Measurements from ENCODE around the gene MAN2A1. TPM values are rescaled to one million over a fixed set of nuclear protein-coding genes. Genes with fewer than 3 reads are reported as not detected.
"Not testable (repeated sequence)": the region's sequence is repeated elsewhere in the genome, so short reads cannot be mapped to it uniquely, and the experiment has no call there.

MAN2A1 gene
- total and polyA plus RNA-seq, 2 experiments from 2014 or later: 20.8 to 54.6 TPM

DNA sequence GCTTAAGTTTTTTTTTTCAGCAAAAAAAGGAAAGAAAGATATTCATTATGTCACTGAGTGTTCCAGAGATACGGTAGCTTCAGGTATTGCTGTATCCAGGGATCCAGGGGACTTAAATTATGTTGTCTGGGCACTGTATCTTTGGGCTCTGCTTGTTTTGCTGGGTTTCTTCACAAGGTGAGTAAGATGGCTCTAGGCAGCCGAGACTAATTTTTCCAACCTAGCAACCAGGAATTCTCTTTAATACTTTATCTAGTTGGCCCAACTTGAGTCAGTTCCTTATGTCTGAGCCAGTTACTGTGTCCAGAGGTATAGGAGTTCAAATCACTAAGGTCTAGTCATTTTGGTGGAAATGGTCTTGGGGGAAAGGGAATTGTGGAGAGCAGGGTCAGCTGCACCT is 66.0 kb downstream of the MAN2A1 start:
- H3K9me3 ChIP-seq (ENCODE audit: low read depth): no peaks in the 10 kb centered on the region
- in situ Hi-C loops (cut with MboI): no loop called here
- TF ChIP-seq EZH2 (IDR thresholded peaks at IDR 0.05; ENCODE audit: insufficient read depth, poor library complexity, severe bottlenecking) (no peak), EZH2phosphoT487 (IDR thresholded peaks at IDR 0.05; ENCODE audit: insufficient read depth, low read depth) (no peak)
- H3K4me2 ChIP-seq (ENCODE audit: unreplicated experiment): no peak overlapping the region
- H2AFZ ChIP-seq: no peak overlapping the region
- H3K9me2 ChIP-seq (ENCODE audit: insufficient read depth): no peaks in the 10 kb centered on the region
- peaks cover 6% of the 10 kb centered on the region; the same call in 1 of the 2 replicates for H3F3A ChIP-seq (ENCODE audit: insufficient read depth)
- no peaks in the 10 kb centered on the region for H4K20me1 ChIP-seq (ENCODE audit: insufficient read depth)
- H3K27me3 ChIP-seq (replicated peaks; ENCODE audit: insufficient read depth): no peaks in the 10 kb centered on the region
- H3K36me3 ChIP-seq (ENCODE audit: low read depth): 0 out of 2 replicates have a peak, but pooled peaks cover 6% of the 10 kb centered on the region
- H3K79me2 ChIP-seq (ENCODE audit: insufficient read depth): peaks cover 66% of the 10 kb centered on the region
- no peak overlapping the region for H3K4me3 ChIP-seq
- no peak overlapping the region for H3K27ac ChIP-seq
- H3K9ac ChIP-seq: no peak overlapping the region
- DNase-seq: no peak
- 71 to 79% methylated on average over 2 of the region's 2 CpGs for WGBS, 2 experiments (ENCODE audit: low coverage in 1 of 2, low lambda C conversion rate in 2 of 2, missing lambda C conversion rate in 2 of 2)
- peaks cover 8% of the 10 kb centered on the region; the same call in 1 of the 2 replicates for H3K4me1 ChIP-seq (ENCODE audit: insufficient read depth)

GRCh38 chr5:109756543-109757185 is 66.9 kb downstream of the MAN2A1 start:
- TF ChIP-seq EZH2phosphoT487 (IDR thresholded peaks at IDR 0.05; ENCODE audit: insufficient read depth, low read depth) (no peak), EZH2 (IDR thresholded peaks at IDR 0.05; ENCODE audit: insufficient read depth, poor library complexity, severe bottlenecking) (no peak)
- Histone ChIP-seq H3K4me3 (no peak overlapping the region), H3K9me2 (ENCODE audit: insufficient read depth) (no peaks in the 10 kb centered on the region), H3K4me2 (ENCODE audit: unreplicated experiment) (no peak overlapping the region), H3K36me3 (ENCODE audit: low read depth) (0 out of 2 replicates have a peak, but pooled peaks cover 6% of the 10 kb centered on the region), H3K4me1 (ENCODE audit: insufficient read depth) (peaks cover 8% of the 10 kb centered on the region; the same call in 1 of the 2 replicates), H3K27me3 (replicated peaks; ENCODE audit: insufficient read depth) (no peaks in the 10 kb centered on the region), H3F3A (ENCODE audit: insufficient read depth) (peaks cover 6% of the 10 kb centered on the region; the same call in 1 of the 2 replicates), H4K20me1 (ENCODE audit: insufficient read depth) (no peaks in the 10 kb centered on the region), H3K27ac (no peak overlapping the region), H3K79me2 (ENCODE audit: insufficient read depth) (peaks cover 65% of the 10 kb centered on the region), H3K9ac (no peak overlapping the region), H2AFZ (no peak overlapping the region), H3K9me3 (ENCODE audit: low read depth) (no peaks in the 10 kb centered on the region)
- no peak for DNase-seq
- 94 to 96% methylated on average over 6 of the region's 6 CpGs for WGBS, 2 experiments (ENCODE audit: low coverage in 1 of 2, low lambda C conversion rate in 2 of 2, missing lambda C conversion rate in 2 of 2)
- in situ Hi-C loops (cut with MboI): no loop called here

DNA sequence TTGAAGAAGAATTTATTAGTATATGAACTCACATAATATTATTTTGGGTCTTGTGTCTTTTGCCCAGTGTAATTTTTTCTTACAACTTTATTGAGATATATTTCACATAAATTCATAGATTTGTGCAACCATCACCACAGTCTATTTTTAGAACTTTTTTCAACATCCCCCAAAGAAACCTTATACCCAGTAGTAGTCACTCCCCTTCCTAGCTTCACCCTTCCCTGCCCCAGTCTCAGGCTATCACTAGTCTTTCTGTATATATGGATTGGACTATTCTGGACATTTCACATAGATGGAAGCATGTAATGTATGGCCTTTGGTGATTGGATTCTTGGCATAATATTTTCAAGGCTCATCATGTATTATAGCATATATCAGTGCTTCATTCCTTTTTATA is 67.8 kb downstream of the MAN2A1 start:
- Histone ChIP-seq H3K79me2 (ENCODE audit: insufficient read depth) (peaks cover 62% of the 10 kb centered on the region), H3K9me2 (ENCODE audit: insufficient read depth) (no peaks in the 10 kb centered on the region), H3K27ac (no peak overlapping the region), H3K4me2 (ENCODE audit: unreplicated experiment) (no peak overlapping the region), H3K27me3 (replicated peaks; ENCODE audit: insufficient read depth) (no peaks in the 10 kb centered on the region), H3K4me1 (ENCODE audit: insufficient read depth) (peaks cover 8% of the 10 kb centered on the region; the same call in 1 of the 2 replicates), H4K20me1 (ENCODE audit: insufficient read depth) (no peaks in the 10 kb centered on the region), H2AFZ (no peak overlapping the region), H3K9ac (no peak overlapping the region), H3K9me3 (ENCODE audit: low read depth) (no peaks in the 10 kb centered on the region), H3K4me3 (no peak overlapping the region), H3F3A (ENCODE audit: insufficient read depth) (peaks cover 6% of the 10 kb centered on the region; the same call in 1 of the 2 replicates), H3K36me3 (ENCODE audit: low read depth) (peaks cover 9% of the 10 kb centered on the region; the same call in 1 of the 2 replicates)
- in situ Hi-C loops (cut with MboI): no loop called here
- no peak for DNase-seq
- TF ChIP-seq EZH2 (IDR thresholded peaks at IDR 0.05; ENCODE audit: insufficient read depth, poor library complexity, severe bottlenecking) (no peak), EZH2phosphoT487 (IDR thresholded peaks at IDR 0.05; ENCODE audit: insufficient read depth, low read depth) (no peak)

DNA sequence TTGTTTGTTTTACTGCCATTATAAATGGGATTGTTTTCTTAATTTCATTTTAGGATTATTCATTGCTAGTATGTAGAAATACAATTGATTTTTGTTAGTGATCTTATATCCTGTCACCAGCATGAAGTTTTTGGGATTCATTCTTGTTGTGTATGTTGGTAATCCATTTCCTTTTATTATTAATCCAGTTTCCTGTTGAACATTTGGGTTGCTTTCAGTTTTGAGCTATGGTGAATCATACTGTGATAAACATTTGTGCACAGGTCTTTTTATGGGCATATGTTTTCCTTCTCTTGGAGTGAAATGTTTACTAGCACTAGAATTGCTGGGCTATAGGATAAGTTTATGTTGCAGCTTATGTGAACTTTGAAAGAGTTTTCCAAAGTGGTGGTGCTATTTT is 69.6 kb downstream of the MAN2A1 start:
- no peak overlapping the region for H3K9ac ChIP-seq
- H3K4me2 ChIP-seq (ENCODE audit: unreplicated experiment): peak overlapping the region; percentile 19
- peaks cover 6% of the 10 kb centered on the region; the same call in 1 of the 2 replicates for H3F3A ChIP-seq (ENCODE audit: insufficient read depth)
- H3K9me2 ChIP-seq (ENCODE audit: insufficient read depth): no peaks in the 10 kb centered on the region
- in situ Hi-C loops (cut with MboI): no loop called here
- no peak overlapping the region for H3K27ac ChIP-seq
- peaks cover 8% of the 10 kb centered on the region; the same call in 1 of the 2 replicates for H3K4me1 ChIP-seq (ENCODE audit: insufficient read depth)
- 0 out of 2 replicates have a peak overlapping the region, but pooled peaks have one; percentile 1 for H2AFZ ChIP-seq
- H4K20me1 ChIP-seq (ENCODE audit: insufficient read depth): no peaks in the 10 kb centered on the region
- peaks cover 48% of the 10 kb centered on the region for H3K79me2 ChIP-seq (ENCODE audit: insufficient read depth)
- H3K36me3 ChIP-seq (ENCODE audit: low read depth): peaks cover 16% of the 10 kb centered on the region; the same call in 1 of the 2 replicates
- TF ChIP-seq EZH2 (IDR thresholded peaks at IDR 0.05; ENCODE audit: insufficient read depth, poor library complexity, severe bottlenecking): no peak
- no peak for TF ChIP-seq EZH2phosphoT487 (IDR thresholded peaks at IDR 0.05; ENCODE audit: insufficient read depth, low read depth)
- peak overlapping the region; percentile 22 for H3K4me3 ChIP-seq
- H3K9me3 ChIP-seq (ENCODE audit: low read depth): no peaks in the 10 kb centered on the region
- H3K27me3 ChIP-seq (replicated peaks; ENCODE audit: insufficient read depth): no peaks in the 10 kb centered on the region
- peak; percentile 46 for DNase-seq

DNA sequence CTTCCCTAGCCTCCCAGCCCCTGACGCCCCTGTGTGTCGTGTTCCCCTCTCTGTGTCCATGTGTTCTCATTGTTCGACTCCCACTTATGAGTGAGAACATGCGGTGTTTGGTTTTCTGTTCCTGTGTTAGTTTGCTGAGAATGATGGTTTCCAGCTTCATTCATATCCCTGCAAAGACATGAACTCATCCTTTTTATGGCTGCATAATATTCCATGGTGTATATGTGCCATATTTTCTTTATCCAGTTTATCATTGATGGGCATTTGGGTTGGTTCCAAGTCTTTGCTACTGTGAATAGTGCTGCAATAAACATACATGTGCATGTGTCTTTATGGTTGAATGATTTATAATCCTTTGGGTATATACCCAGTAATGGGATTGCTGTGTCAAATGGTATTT is 70.4 kb downstream of the MAN2A1 start:
- H4K20me1 ChIP-seq (ENCODE audit: insufficient read depth); H3K4me2 ChIP-seq (ENCODE audit: unreplicated experiment); H3F3A ChIP-seq (ENCODE audit: insufficient read depth); H3K9me3 ChIP-seq (ENCODE audit: low read depth); DNase-seq; in situ Hi-C loops (cut with MboI); H3K9ac ChIP-seq; H3K9me2 ChIP-seq (ENCODE audit: insufficient read depth); H2AFZ ChIP-seq; H3K4me3 ChIP-seq; H3K4me1 ChIP-seq (ENCODE audit: insufficient read depth); H3K27me3 ChIP-seq (replicated peaks; ENCODE audit: insufficient read depth); H3K27ac ChIP-seq: not testable (repeated sequence)
- H3K36me3 ChIP-seq (ENCODE audit: low read depth): peaks cover 16% of the 10 kb centered on the region; the same call in 1 of the 2 replicates
- WGBS, 2 experiments (ENCODE audit: low coverage in 1 of 2, low lambda C conversion rate in 2 of 2, missing lambda C conversion rate in 2 of 2): 97 to 98% methylated on average over 4 of the region's 4 CpGs
- peaks cover 51% of the 10 kb centered on the region for H3K79me2 ChIP-seq (ENCODE audit: insufficient read depth)
